ENCODE data around the gene SS18L1.

DNA sequence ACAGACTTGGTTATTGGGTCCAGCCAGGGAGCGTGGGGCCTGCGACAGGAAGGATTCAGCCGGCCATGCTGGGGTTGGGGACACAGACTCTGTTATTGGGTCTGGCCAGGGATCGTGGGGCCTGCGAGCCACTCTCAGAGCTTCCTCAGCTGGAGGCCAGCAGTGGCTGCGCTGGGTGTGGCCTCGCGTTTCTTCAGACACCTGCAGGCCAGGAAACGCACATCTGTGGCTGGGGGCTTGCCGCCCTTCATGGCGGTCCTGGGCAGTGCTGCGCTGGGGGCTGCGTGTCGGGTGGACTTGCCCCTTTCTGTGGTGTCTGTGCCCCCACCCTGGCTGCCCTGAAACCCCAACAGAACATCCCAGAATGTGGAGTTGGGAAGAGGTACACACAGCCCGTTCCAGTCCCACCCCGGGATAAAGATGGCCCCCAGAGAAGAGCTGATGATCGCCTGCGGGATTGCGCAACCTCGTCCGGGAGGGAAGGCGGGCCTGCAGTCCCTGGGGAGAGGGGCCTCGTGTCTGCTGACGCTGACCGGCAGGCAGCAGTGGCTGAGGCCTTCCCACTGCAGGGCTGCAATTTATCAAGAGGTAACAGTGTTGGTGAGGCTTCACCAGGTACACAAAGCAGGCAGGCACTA lies 22.3 kb downstream of the SS18L1 start:
- TF ChIP-seq GATA2 (IDR thresholded peaks at IDR 0.05; ENCODE audit: low read depth, low read length) (no peak), GATA3 (IDR thresholded peaks at IDR 0.05; ENCODE audit: low read depth, low read length) (no peak)
